A673 (cell line): ENCODE measurements around the gene CMTM5. TPM values are rescaled to one million over a fixed set of nuclear protein-coding genes. Genes with fewer than 3 reads are reported as not detected.

Source experiments
- BruUV-seq: library from RNA; stranded (reverse); fragments of 400-500 nt; replicated peaks from 2 replicates; lab custom pipeline; 2021; lab: Mats Ljungman, UMichigan
- CTCF ChIA-PET: fragments of 300-600 bp; sonication (Branson Sonifier 250); formaldehyde crosslinking; loops from one replicate; lab custom pipeline; 2022; ENCODE audit warnings: antibody characterized with exemption; lab: Charles Lee
- POLR2A ChIA-PET: fragments of 300-600 bp; sonication (Branson Sonifier 250); formaldehyde crosslinking; loops from one replicate; lab custom pipeline; 2022; ENCODE audit warnings: antibody characterized with exemption; ENCODE audit not compliant: low non-redundant PET; lab: Charles Lee
- DNase-seq: peaks from one replicate; pipeline ENCODE4 v3.0.0-alpha.2; 2015; ENCODE audit warnings: low spot score
- H3K27ac ChIP-seq: fragments of 200-600 bp; sonication (generic); 2 replicates; pipeline ENCODE4 v1.5.1; 2016; ENCODE audit warnings: mixed run types, low read depth, mild to moderate bottlenecking, mixed read lengths, antibody characterized with exemption, low read length; ENCODE audit not compliant: poor library complexity, severe bottlenecking
- H3K27me3 ChIP-seq: fragments of 200-600 bp; sonication (generic); replicated peaks from 2 replicates; pipeline ENCODE4 v1.6.1; 2017; ENCODE audit warnings: mixed run types, low read depth, mild to moderate bottlenecking, mixed read lengths, antibody characterized with exemption, low read length; ENCODE audit not compliant: insufficient read depth, poor library complexity
- H3K36me3 ChIP-seq: fragments of 200-600 bp; sonication (generic); 2 replicates; pipeline ENCODE4 v1.6.1; 2016; ENCODE audit warnings: mixed run types, mild to moderate bottlenecking, mixed read lengths, antibody characterized with exemption, low read length; ENCODE audit not compliant: insufficient read depth, poor library complexity, severe bottlenecking
- H3K4me1 ChIP-seq: fragments of 200-600 bp; sonication (generic); 2 replicates; pipeline ENCODE4 v1.6.1; 2017; ENCODE audit warnings: mixed run types, mild to moderate bottlenecking, mixed read lengths, antibody characterized with exemption, low read length; ENCODE audit not compliant: insufficient read depth, poor library complexity, severe bottlenecking
- H3K4me3 ChIP-seq: fragments of 200-600 bp; sonication (generic); 2 replicates; pipeline ENCODE4 v1.5.1; 2016; ENCODE audit warnings: low read depth, mixed run types, mild to moderate bottlenecking, mixed read lengths, low read length; ENCODE audit not compliant: poor library complexity, severe bottlenecking
- H3K9me3 ChIP-seq: fragments of 200-600 bp; sonication (generic); 2 replicates; pipeline ENCODE4 v1.6.1; 2016; ENCODE audit warnings: mixed run types, low read depth, mild to moderate bottlenecking, mixed read lengths, antibody characterized with exemption, low read length; ENCODE audit not compliant: poor library complexity, severe bottlenecking
- CTCF ChIP-seq: fragments of 300-800, 200-600 bp; sonication (generic); conservative IDR thresholded peaks from 2 replicates; pipeline ENCODE4 v1.5.1; 2017; ENCODE audit warnings: low read depth, mild to moderate bottlenecking, antibody characterized with exemption, low read length, moderate library complexity, mixed read lengths
- EZH2 ChIP-seq: fragments of 200-600 bp; sonication (generic); IDR thresholded peaks from 2 replicates; pipeline ENCODE4 v1.6.1; 2017; ENCODE audit warnings: borderline replicate concordance, low read depth, mild to moderate bottlenecking, mixed read lengths, antibody characterized with exemption, low read length; ENCODE audit not compliant: poor library complexity, severe bottlenecking
- intact Hi-C: fragments of 100-400 bp; cut with micrococcal nuclease; formaldehyde crosslinking; loops from one replicate; pipeline ENCODE4 v1.10.0; 2022; ENCODE audit not compliant: unreplicated experiment
- total RNA-seq: library from RNA; stranded (reverse); gene quantifications from 2 replicates; pipeline ENCODE4 v1.2.3, GENCODE V29; 2021

The CMTM5 gene
- total RNA-seq, 1 experiment from 2014 or later = not detected

- no TSS peak for BruUV-seq
Measured at GRCh38 chr14:23358553-23359166, 18.2 kb upstream of the CMTM5 start.

GRCh38 chr14:23359167-23359626, 17.6 kb upstream of the CMTM5 start:
- Histone ChIP-seq H3K27ac (no peak overlapping the region), H3K36me3 (peaks cover 70% of the 10 kb centered on the region), H3K4me3 (no peak overlapping the region), H3K4me1 (peaks cover 9% of the 10 kb centered on the region), H3K27me3 (no peaks in the 10 kb centered on the region), H3K9me3 (no peaks in the 10 kb centered on the region)
- no TSS peak for BruUV-seq
- intact Hi-C loops = no loop called here
- no peak for DNase-seq
- ChIA-PET CTCF (no interaction called here), POLR2A (no interaction called here)
- no peak for TF ChIP-seq EZH2
- no peak for TF ChIP-seq CTCF

More at GRCh38 chr14:23358553-23359166, 18.2 kb upstream of the CMTM5 start:
- ChIA-PET POLR2A (interaction anchor here (0.6 kb wide), 1 partner anchor 123 kb away, joined by 3 read pairs; no protein-coding TSS in a partner anchor), CTCF (interaction anchor here (0.6 kb wide), 1 partner anchor 751 kb away, joined by 3 read pairs; no protein-coding TSS in a partner anchor)
- TF ChIP-seq CTCF = no peak
- no peak for TF ChIP-seq EZH2
- Histone ChIP-seq H3K27me3 (no peaks in the 10 kb centered on the region), H3K9me3 (no peaks in the 10 kb centered on the region), H3K4me1 (peaks cover 4% of the 10 kb centered on the region), H3K4me3 (no peak overlapping the region), H3K27ac (no peak overlapping the region), H3K36me3 (peaks cover 64% of the 10 kb centered on the region)
- intact Hi-C loops = no loop called here
- DNase-seq = no peak

- Histone ChIP-seq H3K27ac (no peak overlapping the region), H3K36me3 (peaks cover 70% of the 10 kb centered on the region), H3K9me3 (no peaks in the 10 kb centered on the region), H3K27me3 (no peaks in the 10 kb centered on the region), H3K4me3 (no peak overlapping the region), H3K4me1 (peaks cover 11% of the 10 kb centered on the region)
- ChIA-PET POLR2A (no interaction called here), CTCF (no interaction called here)
- intact Hi-C loops = no loop called here
- no peak for DNase-seq
- TF ChIP-seq EZH2 = no peak
- TF ChIP-seq CTCF = no peak
- no TSS peak for BruUV-seq
Measured at GRCh38 chr14:23359722-23360447, 17.0 kb upstream of the CMTM5 start.
